Body of pancreas (tissue), 4 donors: ENCODE data around the gene CNTNAP1.

Source experiments
- CTCF ChIP-seq, 7 experiments: fragments of 450-650 bp in 4 of 7; fragments of 200-600 bp in 3 of 7; sonication (generic) in 3 of 7; IDR thresholded peaks; one replicate each; pipeline ENCODE4 v1.5.1; 2016 to 2019; ENCODE audit warnings: antibody characterized with exemption in 7 of 7
- POLR2A ChIP-seq, 3 donors: fragments of 450-650 bp; IDR thresholded peaks; one replicate each; pipeline ENCODE4 v1.6.1; 2016; ENCODE audit warnings: antibody characterized with exemption in 3 of 3, mild to moderate bottlenecking in 2 of 3

- TF ChIP-seq POLR2A (IDR thresholded peaks at IDR 0.05) = no peak
- TF ChIP-seq CTCF (IDR thresholded peaks at IDR 0.05) = no peak
These were observed 3.5 kb downstream of the CNTNAP1 start for GRCh38 chr17:42685831-42686230.
